OCI-LY1 (cell line): ENCODE data around the gene ZP2.
A peak's percentile ranks its signal among the peaks of the same experiment; 100 is the strongest.

ENCODE experiments used
- H2AFZ ChIP-seq: fragments of 200-600 bp; sonication (generic), shearing (Covaris generic); 2 replicates; pipeline ENCODE4 v1.6.0; 2014; ENCODE audit warnings: antibody characterized with exemption, mild to moderate bottlenecking, low read length
- H3F3A ChIP-seq: fragments of 200-600 bp; sonication (generic), shearing (Covaris generic); 2 replicates; pipeline ENCODE4 v1.6.0; 2014; ENCODE audit warnings: mild to moderate bottlenecking, antibody characterized with exemption, low read length, moderate library complexity; ENCODE audit not compliant: insufficient read depth
- H3K27ac ChIP-seq: fragments of 200-600 bp; sonication (generic); 2 replicates; pipeline ENCODE4 v1.5.1; 2014; ENCODE audit warnings: low read length, mixed run types, mild to moderate bottlenecking, low read depth; ENCODE audit not compliant: poor library complexity, severe bottlenecking
- H3K27me3 ChIP-seq: fragments of 200-600 bp; sonication (generic); 2 replicates; pipeline ENCODE4 v1.6.0; 2014; ENCODE audit warnings: antibody characterized with exemption, mild to moderate bottlenecking, low read length, moderate library complexity; ENCODE audit not compliant: insufficient read depth
- H3K36me3 ChIP-seq: fragments of 200-600 bp; sonication (generic); 2 replicates; pipeline ENCODE4 v1.6.1; 2014; ENCODE audit warnings: mild to moderate bottlenecking, antibody characterized with exemption, low read length, moderate library complexity, mixed read lengths; ENCODE audit not compliant: insufficient read depth
- H3K4me1 ChIP-seq: fragments of 200-600 bp; sonication (generic); 2 replicates; pipeline ENCODE4 v1.5.1; 2014; ENCODE audit warnings: mild to moderate bottlenecking, low read length, moderate library complexity; ENCODE audit not compliant: insufficient read depth, severe bottlenecking
- H3K4me2 ChIP-seq: fragments of 200-600 bp; sonication (generic), shearing (Covaris generic); 2 replicates; pipeline ENCODE4 v1.6.1; 2014; ENCODE audit warnings: low read length
- H3K4me3 ChIP-seq: fragments of 200-600 bp; sonication (generic); 2 replicates; pipeline ENCODE4 v1.5.1; 2014; ENCODE audit warnings: low read length, low read depth, mild to moderate bottlenecking, mixed read lengths; ENCODE audit not compliant: poor library complexity, severe bottlenecking
- H3K79me2 ChIP-seq: fragments of 200-600 bp; shearing (Covaris generic); 2 replicates; pipeline ENCODE4 v1.6.1; 2016; ENCODE audit warnings: mixed run types, low read length, mixed read lengths; ENCODE audit not compliant: insufficient read depth
- H3K9ac ChIP-seq: fragments of 200-600 bp; sonication (generic), shearing (Covaris generic); 2 replicates; pipeline ENCODE4 v1.6.1; 2014; ENCODE audit warnings: mild to moderate bottlenecking, low read length, mixed read lengths
- H3K9me2 ChIP-seq: fragments of 200-600 bp; sonication (generic), shearing (Covaris generic); 2 replicates; pipeline ENCODE4 v1.6.1; 2014; ENCODE audit warnings: low read depth, mild to moderate bottlenecking, low read length, mixed read lengths
- H3K9me3 ChIP-seq: fragments of 200-600 bp; shearing (Covaris generic); 2 replicates; pipeline ENCODE4 v1.6.1; 2014; ENCODE audit warnings: low read length, mixed read lengths
- H4K20me1 ChIP-seq: fragments of 200-600 bp; sonication (generic), shearing (Covaris generic); 2 replicates; pipeline ENCODE4 v1.6.0; 2016; ENCODE audit warnings: mild to moderate bottlenecking, low read length; ENCODE audit not compliant: insufficient read depth
- CTCF ChIP-seq: fragments of 200-600 bp; sonication (generic), shearing (Covaris generic); IDR thresholded peaks from 2 replicates; pipeline ENCODE4 v1.5.1; 2017; ENCODE audit warnings: mild to moderate bottlenecking, antibody characterized with exemption, low read length, moderate library complexity, mixed read lengths
- EZH2 ChIP-seq: fragments of 200-600 bp; sonication (generic), shearing (Covaris generic); IDR thresholded peaks from 2 replicates; pipeline ENCODE4 v1.8.0; 2017; ENCODE audit warnings: borderline replicate concordance, mixed run types, mild to moderate bottlenecking, antibody characterized with exemption, low read length, moderate library complexity, mixed read lengths

ZP2 gene

GRCh38 chr16:21159281-21159951 lies 52.0 kb downstream of the ZP2 start:
- Histone ChIP-seq H3K4me3 (peak overlapping the region; percentile 77), H2AFZ (no peak overlapping the region), H3K9ac (peak overlapping the region; percentile 73), H3K36me3 (peaks cover 27% of the 10 kb centered on the region; the same call in 1 of the 2 replicates), H3K9me2 (no peaks in the 10 kb centered on the region), H3K27ac (peak overlapping the region; percentile 49), H3K4me2 (peak overlapping the region; percentile 90), H3F3A (no peaks in the 10 kb centered on the region), H3K4me1 (peaks cover 18% of the 10 kb centered on the region), H3K27me3 (no peaks in the 10 kb centered on the region), H3K79me2 (no peaks in the 10 kb centered on the region), H3K9me3 (no peaks in the 10 kb centered on the region), H4K20me1 (no peaks in the 10 kb centered on the region)
- TF ChIP-seq CTCF (no peak), EZH2 (no peak)

GRCh38 chr16:21158208-21159110 lies 52.9 kb downstream of the ZP2 start, which contains the start of gene LDAF1:
TSS of gene LDAF1 (plus strand) at chr16:21158674. CDS start at chr16:21161183, 2,509 bp downstream.
- H3K79me2 ChIP-seq, result no peaks in the 10 kb centered on the region
- H3K36me3 ChIP-seq, result peaks cover 22% of the 10 kb centered on the region; the same call in 1 of the 2 replicates
- peak within 1 kb of the TSS; percentile 49 for H3K27ac ChIP-seq
- no peaks in the 10 kb centered on the region for H4K20me1 ChIP-seq
- H3K9me2 ChIP-seq, result no peaks in the 10 kb centered on the region
- no peaks in the 10 kb centered on the region for H3F3A ChIP-seq
- H3K4me3 ChIP-seq, result peak within 1 kb of the TSS; percentile 77
- H3K4me2 ChIP-seq, result peak within 1 kb of the TSS; percentile 90
- H3K4me1 ChIP-seq, result peaks cover 18% of the 10 kb centered on the region
- no peak for TF ChIP-seq EZH2
- no peaks in the 10 kb centered on the region for H3K27me3 ChIP-seq
- H2AFZ ChIP-seq, result 0 out of 2 replicates have a peak within 1 kb of the TSS, but pooled peaks have one; percentile 20
- peak within 1 kb of the TSS; percentile 73 for H3K9ac ChIP-seq
- H3K9me3 ChIP-seq, result no peaks in the 10 kb centered on the region

- H2AFZ ChIP-seq, result no peak overlapping the region
- no peaks in the 10 kb centered on the region for H3F3A ChIP-seq
- H3K27me3 ChIP-seq, result no peaks in the 10 kb centered on the region
- TF ChIP-seq CTCF (no peak), EZH2 (no peak)
- no peaks in the 10 kb centered on the region for H3K79me2 ChIP-seq
- no peak overlapping the region for H3K4me3 ChIP-seq
- H3K36me3 ChIP-seq, result peaks cover 14% of the 10 kb centered on the region; the same call in 1 of the 2 replicates
- no peak overlapping the region; the same call in 1 of the 2 replicates for H3K4me2 ChIP-seq
- no peaks in the 10 kb centered on the region for H4K20me1 ChIP-seq
- no peak overlapping the region; the same call in 1 of the 2 replicates for H3K9ac ChIP-seq
- no peaks in the 10 kb centered on the region for H3K9me3 ChIP-seq
- H3K9me2 ChIP-seq, result no peaks in the 10 kb centered on the region
- peaks cover 18% of the 10 kb centered on the region for H3K4me1 ChIP-seq
- no peak overlapping the region for H3K27ac ChIP-seq
Measured at GRCh38 chr16:21157632-21158031, 53.7 kb downstream of the ZP2 start.
